NCI-H1092 treated with DMSO at 0.1 percent for 48 hours (cell line): ENCODE results near the gene C2.
"Not testable (repeated sequence)": the region's sequence is repeated elsewhere in the genome, so short reads cannot be mapped to it uniquely, and the experiment has no call there.

Experiments
- DNase-seq: peaks from one replicate; lab custom pipeline; 2025; lab: John Stamatoyannopoulos, UW

C2 gene

DNA sequence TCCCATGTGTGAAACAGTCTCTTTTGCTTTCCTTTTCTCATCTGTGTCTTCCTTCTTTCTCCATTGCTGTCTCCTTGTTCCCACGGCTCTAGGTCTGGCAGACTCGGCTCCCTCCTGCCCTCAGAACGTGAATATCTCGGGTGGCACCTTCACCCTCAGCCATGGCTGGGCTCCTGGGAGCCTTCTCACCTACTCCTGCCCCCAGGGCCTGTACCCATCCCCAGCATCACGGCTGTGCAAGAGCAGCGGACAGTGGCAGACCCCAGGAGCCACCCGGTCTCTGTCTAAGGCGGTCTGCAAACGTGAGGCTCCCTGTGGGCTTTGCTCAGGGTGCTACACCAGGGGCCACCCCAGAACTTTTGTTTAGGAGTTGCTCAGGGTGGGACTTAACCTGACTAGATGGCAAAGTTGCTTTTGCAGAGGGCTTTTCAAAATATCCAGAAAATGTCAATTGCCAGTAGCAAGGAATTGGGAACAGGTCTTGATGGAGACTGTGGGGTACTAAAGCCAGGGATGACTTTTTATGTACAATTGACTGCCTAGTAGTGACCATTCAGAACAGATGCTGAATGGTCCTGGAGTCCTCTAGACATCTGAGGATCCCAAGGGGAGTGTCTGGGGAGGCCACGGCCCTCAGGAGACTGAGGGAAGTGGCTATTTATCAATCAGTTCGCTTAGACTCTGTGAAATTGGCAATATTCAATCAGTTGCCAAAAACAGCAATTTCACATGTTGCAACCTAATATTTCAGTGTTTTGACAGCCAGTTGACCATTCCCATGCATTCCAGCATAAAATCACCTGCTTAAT, 550 bp downstream of the C2 start:
- DNase-seq: no peak

DNA sequence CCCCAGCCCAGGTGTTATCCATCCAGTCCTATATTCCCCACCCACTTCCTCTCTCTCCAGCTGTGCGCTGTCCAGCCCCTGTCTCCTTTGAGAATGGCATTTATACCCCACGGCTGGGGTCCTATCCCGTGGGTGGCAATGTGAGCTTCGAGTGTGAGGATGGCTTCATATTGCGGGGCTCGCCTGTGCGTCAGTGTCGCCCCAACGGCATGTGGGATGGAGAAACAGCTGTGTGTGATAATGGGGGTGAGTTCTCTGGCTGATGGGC, 1.1 kb downstream of the C2 start:
- DNase-seq: no peak

DNA sequence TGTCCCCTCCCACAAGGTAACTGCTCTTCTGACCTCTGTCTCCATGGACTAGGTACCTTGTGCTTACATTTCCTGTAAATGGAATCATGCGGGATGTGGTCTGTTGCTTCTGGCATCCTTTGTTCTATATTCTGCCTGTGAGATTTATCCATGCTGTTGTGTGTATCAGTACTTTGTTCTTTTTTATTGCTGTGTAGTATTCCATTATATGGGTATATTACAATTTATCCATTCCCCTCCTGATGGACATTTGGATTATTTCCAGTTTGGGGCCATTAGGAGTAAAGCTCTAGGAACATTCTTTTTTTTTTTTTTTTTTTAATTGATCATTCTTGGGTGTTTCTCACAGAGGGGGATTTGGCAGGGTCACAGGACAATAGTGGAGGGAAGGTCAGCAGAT, 3.4 kb downstream of the C2 start:
- no peak for DNase-seq

DNA sequence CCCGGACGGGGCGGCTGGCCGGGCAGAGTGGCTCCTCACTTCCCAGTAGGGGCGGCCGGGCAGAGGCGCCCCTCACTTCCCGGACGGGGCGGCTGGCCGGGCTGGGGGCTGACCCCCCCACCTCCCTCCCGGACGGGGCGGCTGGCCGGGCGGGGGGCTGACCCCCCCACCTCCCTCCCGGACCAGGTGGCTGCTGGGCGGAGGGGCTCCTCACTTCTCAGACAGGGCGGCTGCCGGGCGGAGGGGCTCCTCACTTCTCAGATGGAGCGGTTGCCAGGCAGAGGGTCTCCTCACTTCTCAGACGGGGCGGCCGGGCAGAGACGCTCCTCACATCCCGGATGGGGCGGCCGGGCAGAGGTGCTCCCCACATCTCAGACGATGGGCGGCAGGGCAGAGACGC, 4.6 kb downstream of the C2 start:
- DNase-seq: not testable (repeated sequence)

DNA sequence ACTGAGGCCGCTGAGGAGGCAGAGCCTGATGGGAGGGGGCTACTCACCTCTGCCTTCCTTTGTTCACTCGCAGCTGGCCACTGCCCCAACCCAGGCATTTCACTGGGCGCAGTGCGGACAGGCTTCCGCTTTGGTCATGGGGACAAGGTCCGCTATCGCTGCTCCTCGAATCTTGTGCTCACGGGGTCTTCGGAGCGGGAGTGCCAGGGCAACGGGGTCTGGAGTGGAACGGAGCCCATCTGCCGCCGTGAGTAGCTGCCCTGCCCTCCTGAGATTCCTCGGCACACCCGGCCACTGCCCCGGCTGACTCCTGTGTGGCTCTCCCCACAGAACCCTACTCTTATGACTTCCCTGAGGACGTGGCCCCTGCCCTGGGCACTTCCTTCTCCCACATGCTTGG, 6.0 kb downstream of the C2 start:
- no peak for DNase-seq

DNA sequence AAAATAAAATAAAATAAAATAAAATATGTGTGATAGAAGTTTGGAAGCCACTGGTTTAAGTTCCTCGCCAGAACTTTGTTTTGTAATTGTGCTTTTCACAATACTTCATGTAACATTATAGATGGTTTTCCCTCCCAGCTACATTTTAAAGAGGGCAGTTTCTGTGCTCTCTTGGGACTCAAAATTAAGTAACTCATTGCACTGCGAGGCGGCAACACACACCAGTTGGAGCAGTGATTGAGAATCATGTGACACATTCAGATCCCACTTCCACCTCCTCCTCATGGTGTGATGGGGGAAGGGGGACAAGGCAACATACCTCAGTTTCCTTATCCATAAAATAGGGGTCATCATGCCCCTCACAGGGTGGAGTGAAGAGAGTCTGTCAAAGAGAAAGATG, 7.5 kb downstream of the C2 start:
- no peak for DNase-seq

DNA sequence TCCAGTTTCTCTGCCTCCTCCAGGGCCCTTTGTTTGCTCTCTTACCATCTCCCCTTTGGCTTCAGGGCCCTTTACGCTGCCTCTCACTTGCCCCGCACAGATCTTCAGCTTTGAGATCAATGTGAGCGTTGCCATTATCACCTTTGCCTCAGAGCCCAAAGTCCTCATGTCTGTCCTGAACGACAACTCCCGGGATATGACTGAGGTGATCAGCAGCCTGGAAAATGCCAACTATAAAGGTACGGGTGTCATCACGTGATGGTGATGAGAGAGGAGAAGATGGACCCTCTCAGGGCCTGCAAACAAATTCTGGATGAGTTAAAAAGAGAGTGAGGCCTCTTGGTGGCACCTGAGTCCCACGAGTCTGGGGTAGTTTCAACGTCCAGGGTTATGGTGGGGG, 8.3 kb downstream of the C2 start:
- no peak for DNase-seq

DNA sequence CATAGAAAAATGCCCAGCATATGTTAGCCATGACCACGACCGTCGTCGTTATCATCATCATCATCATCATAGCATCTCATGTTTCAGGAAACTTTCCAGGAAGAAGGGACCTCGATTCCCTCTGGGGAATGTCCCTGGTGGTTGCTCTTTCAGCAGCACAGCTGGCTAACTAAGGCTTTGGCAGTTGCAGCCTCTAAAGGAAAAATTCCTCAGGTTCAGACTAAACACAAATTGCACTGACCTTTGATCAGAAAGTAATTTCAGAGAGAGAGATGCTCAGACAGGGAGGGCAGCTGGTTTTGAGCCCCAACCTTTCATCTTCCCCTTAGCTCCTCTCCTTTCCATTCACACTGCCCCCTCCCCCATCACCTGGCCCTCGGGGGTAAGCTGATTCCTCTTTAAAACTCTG, 12.7 kb downstream of the C2 start:
- no peak for DNase-seq

DNA sequence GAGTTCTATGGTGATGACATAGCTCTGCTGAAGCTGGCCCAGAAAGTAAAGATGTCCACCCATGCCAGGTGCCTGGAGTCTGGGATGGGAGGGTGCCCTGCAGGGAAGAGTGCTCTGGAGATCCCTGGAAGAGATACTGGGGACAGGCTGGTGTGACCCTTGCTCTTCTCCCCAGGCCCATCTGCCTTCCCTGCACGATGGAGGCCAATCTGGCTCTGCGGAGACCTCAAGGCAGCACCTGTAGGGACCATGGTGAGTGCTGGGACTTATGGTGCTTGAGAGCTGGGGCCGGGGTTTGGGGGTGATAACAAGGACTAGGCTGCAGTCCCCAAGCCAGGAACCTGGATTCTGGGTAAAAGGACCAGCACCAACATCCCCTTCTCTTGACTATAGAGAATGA, 16.2 kb downstream of the C2 start:
- DNase-seq: no peak

DNA sequence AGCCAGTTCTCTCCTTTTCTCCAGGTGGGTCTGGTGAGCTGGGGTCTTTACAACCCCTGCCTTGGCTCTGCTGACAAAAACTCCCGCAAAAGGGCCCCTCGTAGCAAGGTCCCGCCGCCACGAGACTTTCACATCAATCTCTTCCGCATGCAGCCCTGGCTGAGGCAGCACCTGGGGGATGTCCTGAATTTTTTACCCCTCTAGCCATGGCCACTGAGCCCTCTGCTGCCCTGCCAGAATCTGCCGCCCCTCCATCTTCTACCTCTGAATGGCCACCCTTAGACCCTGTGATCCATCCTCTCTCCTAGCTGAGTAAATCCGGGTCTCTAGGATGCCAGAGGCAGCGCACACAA, 17.6 kb downstream of the C2 start:
- no peak for DNase-seq

DNA sequence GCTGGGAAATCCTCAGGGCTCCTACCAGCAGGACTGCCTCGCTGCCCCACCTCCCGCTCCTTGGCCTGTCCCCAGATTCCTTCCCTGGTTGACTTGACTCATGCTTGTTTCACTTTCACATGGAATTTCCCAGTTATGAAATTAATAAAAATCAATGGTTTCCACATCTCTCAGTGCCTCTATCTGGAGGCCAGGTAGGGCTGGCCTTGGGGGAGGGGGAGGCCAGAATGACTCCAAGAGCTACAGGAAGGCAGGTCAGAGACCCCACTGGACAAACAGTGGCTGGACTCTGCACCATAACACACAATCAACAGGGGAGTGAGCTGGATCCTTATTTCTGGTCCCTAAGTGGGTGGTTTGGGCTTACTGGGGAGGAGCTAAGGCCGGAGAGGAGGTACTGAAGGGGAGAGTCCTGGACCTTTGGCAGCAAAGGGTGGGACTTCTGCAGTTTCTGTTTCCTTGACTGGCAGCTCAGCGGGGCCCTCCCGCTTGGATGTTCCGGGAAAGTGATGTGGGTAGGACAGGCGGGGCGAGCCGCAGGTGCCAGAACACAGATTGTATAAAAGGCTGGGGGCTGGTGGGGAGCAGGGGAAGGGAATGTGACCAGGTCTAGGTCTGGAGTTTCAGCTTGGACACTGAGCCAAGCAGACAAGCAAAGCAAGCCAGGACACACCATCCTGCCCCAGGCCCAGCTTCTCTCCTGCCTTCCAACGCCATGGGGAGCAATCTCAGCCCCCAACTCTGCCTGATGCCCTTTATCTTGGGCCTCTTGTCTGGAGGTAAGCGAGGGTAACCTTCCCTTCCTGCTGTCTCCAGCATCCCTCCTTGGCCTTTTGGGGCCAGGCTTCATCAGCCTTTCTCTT, 18.2 kb downstream of the C2 start, which contains the start of gene CFB:
Gene CFB (plus strand): TSS at position 589 of the 863 bp plus-strand sequence. CDS start 127 bp downstream, at position 716.
- DNase-seq: no peak

DNA sequence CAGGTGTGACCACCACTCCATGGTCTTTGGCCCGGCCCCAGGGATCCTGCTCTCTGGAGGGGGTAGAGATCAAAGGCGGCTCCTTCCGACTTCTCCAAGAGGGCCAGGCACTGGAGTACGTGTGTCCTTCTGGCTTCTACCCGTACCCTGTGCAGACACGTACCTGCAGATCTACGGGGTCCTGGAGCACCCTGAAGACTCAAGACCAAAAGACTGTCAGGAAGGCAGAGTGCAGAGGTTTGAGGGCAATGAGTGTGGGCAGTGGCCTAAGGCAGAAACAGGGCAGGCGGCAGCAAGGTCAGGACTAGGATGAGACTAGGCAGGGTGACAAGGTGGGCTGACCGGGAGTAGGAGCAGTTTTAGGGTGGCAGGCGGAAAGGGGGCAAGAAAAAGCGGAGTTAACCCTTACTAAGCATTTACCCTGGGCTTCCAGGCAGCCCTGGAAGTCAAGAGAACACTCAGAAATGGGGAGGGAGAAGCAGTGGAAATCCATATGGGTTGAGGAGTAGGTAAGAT, 18.9 kb downstream of the C2 start:
- no peak for DNase-seq

DNA sequence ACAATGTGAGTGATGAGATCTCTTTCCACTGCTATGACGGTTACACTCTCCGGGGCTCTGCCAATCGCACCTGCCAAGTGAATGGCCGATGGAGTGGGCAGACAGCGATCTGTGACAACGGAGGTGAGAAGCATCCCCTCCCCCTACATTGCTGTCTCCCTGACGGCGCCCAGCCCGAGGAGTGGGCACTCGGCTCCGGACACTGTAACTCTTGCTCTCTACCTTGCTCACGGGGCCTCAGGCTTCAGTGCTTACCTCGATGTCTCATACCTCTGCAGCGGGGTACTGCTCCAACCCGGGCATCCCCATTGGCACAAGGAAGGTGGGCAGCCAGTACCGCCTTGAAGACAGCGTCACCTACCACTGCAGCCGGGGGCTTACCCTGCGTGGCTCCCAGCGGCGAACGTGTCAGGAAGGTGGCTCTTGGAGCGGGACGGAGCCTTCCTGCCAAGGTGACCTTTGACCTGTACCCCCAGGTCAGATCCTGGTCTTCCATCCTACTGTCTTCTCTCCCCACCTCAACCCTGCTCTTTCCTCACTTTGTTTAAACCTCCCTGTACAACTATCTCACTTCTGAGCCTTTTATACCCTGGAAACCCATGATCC, 19.7 kb downstream of the C2 start:
- no peak for DNase-seq

DNA sequence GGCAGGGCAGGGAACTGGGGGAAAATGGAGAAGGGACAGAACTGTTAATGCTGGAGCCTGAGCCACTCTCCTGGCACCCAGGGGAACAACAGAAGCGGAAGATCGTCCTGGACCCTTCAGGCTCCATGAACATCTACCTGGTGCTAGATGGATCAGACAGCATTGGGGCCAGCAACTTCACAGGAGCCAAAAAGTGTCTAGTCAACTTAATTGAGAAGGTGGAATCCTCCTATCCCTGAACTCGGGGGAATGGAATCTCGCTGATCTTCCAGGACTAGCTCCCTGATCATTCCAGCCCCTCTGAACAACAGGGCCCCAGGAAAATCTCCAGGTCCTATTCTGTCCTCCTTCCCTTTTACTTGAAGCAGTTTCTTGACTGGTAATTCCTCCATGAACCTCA, 20.3 kb downstream of the C2 start:
- DNase-seq: no peak

DNA sequence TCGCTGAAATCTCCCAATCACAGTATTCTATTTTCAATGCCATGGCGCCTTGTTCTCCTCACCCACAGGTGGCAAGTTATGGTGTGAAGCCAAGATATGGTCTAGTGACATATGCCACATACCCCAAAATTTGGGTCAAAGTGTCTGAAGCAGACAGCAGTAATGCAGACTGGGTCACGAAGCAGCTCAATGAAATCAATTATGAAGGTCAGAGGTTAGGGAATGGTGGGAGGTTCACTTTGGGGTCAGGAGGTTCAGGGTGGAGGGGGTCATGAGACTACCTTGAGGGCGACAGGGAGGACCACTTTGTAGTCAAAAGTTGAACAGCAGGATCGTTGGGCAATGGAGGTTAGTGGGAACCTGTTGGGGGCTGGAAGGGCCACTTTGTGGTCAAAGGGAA, 20.8 kb downstream of the C2 start:
- no peak for DNase-seq

DNA sequence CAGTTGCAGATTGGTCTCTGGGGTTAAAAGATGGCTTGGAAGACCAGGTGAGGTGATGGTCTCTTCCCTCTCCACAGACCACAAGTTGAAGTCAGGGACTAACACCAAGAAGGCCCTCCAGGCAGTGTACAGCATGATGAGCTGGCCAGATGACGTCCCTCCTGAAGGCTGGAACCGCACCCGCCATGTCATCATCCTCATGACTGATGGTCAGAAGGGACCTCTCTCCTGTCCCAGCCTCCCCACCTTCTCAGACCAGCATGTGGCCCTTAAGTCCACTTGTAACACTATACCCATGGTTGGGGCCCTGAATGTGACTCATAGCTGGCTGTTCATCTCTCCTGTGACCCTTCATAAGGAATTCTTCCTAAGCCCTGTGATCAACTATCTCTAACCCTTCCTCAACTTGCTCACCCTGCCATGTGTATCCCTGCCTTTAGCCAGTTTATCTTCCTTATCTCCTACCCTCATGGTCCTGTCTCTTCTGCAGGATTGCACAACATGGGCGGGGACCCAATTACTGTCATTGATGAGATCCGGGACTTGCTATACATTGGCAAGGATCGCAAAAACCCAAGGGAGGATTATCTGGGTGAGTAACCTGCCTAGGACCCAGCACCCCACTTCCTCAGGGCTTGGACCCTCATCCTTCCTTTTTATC, 21.4 kb downstream of the C2 start:
- no peak for DNase-seq

DNA sequence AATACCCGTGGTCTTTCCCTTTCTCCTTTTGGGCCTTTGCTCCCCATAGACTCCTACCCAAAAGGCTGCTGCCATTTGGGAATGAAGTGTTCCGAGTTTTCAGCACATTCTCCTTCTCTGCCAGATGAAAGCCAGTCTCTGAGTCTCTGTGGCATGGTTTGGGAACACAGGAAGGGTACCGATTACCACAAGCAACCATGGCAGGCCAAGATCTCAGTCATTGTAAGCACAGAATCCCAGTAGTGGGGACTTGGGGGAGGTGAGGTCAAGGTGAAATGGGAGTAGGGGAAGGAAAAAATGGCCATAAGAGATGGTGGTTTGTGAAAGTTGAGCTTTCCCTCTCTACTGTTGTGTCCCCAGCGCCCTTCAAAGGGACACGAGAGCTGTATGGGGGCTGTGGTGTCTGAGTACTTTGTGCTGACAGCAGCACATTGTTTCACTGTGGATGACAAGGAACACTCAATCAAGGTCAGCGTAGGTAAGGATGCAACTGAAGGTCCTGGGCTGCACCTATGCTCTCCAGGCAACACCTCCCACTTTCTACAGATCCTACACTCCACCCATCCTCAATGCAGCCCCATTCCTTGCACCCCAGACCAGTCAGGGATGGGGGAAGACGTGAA, 22.5 kb downstream of the C2 start:
- no peak for DNase-seq

DNA sequence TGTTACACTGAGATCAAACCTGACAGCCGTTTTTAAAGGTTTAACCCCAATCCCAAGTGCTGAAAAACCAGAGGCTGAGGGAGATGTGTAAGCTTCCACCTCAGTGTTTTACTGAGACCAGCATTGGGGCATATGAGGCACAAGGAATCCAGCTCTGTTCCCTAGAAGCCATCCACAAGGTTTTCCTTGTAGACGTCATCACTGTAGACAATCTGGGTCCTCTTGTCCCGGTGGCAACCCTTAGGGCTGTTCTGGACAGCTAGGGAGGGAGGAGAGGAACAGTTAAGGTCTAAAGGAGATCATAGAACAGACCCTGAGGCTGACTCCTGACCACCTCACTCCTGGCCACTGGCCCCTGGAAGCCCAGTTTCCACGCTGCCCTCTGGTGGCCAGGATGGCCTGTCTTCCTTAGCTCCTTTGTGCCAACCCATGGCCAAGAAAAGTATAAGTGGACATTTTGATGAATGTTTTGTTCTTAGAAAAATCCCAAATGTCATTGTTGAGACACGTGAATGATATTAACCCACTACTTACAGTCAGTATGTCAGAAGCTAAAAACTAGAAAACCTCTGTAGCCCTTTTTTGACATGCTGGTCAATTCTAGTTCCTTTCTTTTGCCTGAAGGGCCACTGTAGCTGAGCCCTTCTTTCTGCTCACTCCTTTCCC, 24.8 kb downstream of the C2 start:
- peak; percentile 0 for DNase-seq

DNA sequence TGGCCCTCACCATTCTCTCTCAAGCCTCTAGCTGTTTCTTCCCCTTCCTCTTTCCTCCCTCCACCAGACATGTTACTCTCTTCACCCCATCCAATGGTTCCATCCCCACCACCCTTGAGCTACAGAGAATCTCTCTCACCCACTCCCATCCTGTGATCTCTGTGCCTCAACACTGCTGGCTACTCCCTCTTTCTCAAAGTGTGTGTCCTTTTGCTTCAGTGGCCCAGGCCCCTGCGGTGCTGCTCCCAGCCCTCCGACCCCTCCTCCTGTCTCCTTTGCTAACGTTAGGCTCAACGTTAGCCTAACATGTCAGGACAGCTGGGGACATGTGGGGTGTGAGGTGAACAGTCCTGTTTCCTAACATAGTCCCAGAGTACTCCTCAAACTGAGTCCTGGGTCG, 25.4 kb downstream of the C2 start:
- no peak for DNase-seq

DNA sequence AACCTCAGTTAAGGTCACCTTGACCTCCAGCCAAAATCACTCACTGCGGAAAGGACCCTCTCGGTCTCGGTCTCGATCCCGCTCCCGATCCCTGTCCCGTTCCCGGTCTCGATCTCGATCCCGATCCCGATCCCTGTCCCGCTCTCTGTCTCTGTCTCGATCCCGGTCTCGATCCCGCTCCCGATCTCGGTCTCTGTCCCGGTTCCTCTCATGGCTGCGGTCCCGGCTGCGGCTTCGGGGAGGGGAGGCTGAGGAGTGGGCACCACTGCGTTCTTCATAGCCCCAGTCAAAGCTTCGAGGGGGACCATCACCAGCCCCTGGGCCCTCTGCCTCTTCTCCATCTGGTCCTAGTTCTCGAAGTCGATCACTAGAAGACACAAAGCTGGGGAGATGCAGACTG, 27.0 kb downstream of the C2 start:
- DNase-seq: no peak

DNA sequence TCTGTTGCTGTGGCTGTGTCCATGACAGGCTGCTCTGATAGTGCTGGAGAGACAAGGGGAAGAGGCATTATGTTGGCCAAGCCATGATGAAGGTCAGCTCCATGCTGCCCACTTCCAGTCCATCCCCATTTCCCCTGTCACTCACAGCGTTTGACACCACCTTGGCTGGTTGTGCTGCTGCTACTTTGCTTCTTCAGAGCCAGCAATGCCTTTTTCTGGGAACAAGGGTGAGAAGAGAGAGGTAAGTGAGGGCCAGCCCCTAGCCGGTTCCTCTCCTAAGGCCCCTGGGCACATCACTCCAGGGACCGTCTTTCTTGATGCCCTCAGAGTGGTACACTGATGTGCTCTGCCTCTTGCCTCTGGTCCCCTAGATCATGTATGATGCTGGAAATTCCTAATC, 29.3 kb downstream of the C2 start:
- DNase-seq: no peak

DNA sequence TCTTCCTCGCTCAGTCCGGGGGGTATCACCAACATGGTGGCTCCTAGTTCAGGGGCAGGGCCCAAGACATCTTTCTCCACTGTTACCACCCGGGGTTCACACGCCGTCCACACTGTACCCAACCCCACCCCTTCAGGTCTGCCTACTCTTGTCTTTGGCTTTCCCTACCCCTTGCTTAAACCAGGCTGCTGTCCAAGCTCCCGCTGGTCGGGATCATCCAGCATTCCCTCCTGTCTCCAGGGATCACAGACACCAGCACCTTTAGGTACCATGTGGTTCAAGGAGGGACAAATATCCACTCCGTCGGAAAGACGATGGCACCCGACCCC, 30.9 kb downstream of the C2 start:
- DNase-seq: no peak
